Stimulated activated naive CD4-positive, alpha-beta T cell treated with Interleukin-2 at 50 U/mL for 16 hours (primary cell): Measurements from ENCODE around the gene ARFGEF2.

Experiments used
- DNase-seq: peaks from one replicate; lab custom pipeline; 2025; lab: John Stamatoyannopoulos, UW

Gene ARFGEF2

GRCh38 chr20:48899881-48900280 lies 21.6 kb upstream of the ARFGEF2 start:
- DNase-seq, result no peak

- no peak for DNase-seq
Measured at GRCh38 chr20:48901326-48901725, 20.2 kb upstream of the ARFGEF2 start.

- no peak for DNase-seq
Measured at GRCh38 chr20:48903705-48904104, 17.8 kb upstream of the ARFGEF2 start.

- peak; percentile 52 for DNase-seq
Measured at GRCh38 chr20:48904566-48905296, 16.8 kb upstream of the ARFGEF2 start.

GRCh38 chr20:48905297-48905647 lies 16.2 kb upstream of the ARFGEF2 start:
- no peak for DNase-seq

- no peak for DNase-seq
Measured at GRCh38 chr20:48906221-48906877, 15.2 kb upstream of the ARFGEF2 start.

- DNase-seq, result no peak
Measured at GRCh38 chr20:48908656-48909319, 12.7 kb upstream of the ARFGEF2 start.

- DNase-seq, result no peak
Measured at GRCh38 chr20:48909910-48910309, 11.6 kb upstream of the ARFGEF2 start.

- no peak for DNase-seq
Measured at GRCh38 chr20:48910347-48910781, 11.1 kb upstream of the ARFGEF2 start.

GRCh38 chr20:48912065-48912464 lies 9.4 kb upstream of the ARFGEF2 start:
- no peak for DNase-seq

GRCh38 chr20:48916699-48917098 lies 4.8 kb upstream of the ARFGEF2 start:
- DNase-seq, result no peak

GRCh38 chr20:48919336-48919881 lies 2.1 kb upstream of the ARFGEF2 start:
- DNase-seq, result no peak

GRCh38 chr20:48919882-48920526 lies 1.5 kb upstream of the ARFGEF2 start:
- no peak for DNase-seq

- no peak for DNase-seq
Measured at GRCh38 chr20:48920527-48921167, 864 bp upstream of the ARFGEF2 start.

- peak; percentile 61 for DNase-seq
Measured at GRCh38 chr20:48921883-48922820, 641 bp downstream of the ARFGEF2 start.

- DNase-seq, result no peak
Measured at GRCh38 chr20:48923149-48923718, 1.7 kb downstream of the ARFGEF2 start.

- DNase-seq, result no peak
Measured at GRCh38 chr20:48924756-48925109, 3.2 kb downstream of the ARFGEF2 start.

GRCh38 chr20:48926267-48926666 lies 4.8 kb downstream of the ARFGEF2 start:
- DNase-seq, result no peak

- no peak for DNase-seq
Measured at GRCh38 chr20:48926821-48927220, 5.3 kb downstream of the ARFGEF2 start.
